Measurements from ENCODE around the gene ZDHHC20. TPM values are rescaled to one million over a fixed set of nuclear protein-coding genes. Genes with fewer than 3 reads are reported as not detected.

ZDHHC20 gene
- polyA plus RNA-seq, 4 donors, result 74.5 to 98.9 (median 91.6) TPM

GRCh38 chr13:21364357-21364756 lies 94.7 kb downstream of the ZDHHC20 start:
- no peak for DNase-seq (ENCODE audit: low read depth in 4 of 4, low spot score in 3 of 4)

- no peak for DNase-seq (ENCODE audit: low read depth in 4 of 4, low spot score in 3 of 4)
Measured at GRCh38 chr13:21362741-21363140, 96.4 kb downstream of the ZDHHC20 start.

- DNase-seq (ENCODE audit: low read depth in 4 of 4, low spot score in 3 of 4), result no peak
Measured at GRCh38 chr13:21361706-21362105, 97.4 kb downstream of the ZDHHC20 start.

GRCh38 chr13:21361123-21361522 lies 98.0 kb downstream of the ZDHHC20 start:
- DNase-seq (ENCODE audit: low read depth in 4 of 4, low spot score in 3 of 4), result no peak

- no peak for DNase-seq (ENCODE audit: low read depth in 4 of 4, low spot score in 3 of 4)
Measured at GRCh38 chr13:21360463-21360862, 98.6 kb downstream of the ZDHHC20 start.

GRCh38 chr13:21359855-21360254 lies 99.2 kb downstream of the ZDHHC20 start:
- no peak for DNase-seq (ENCODE audit: low read depth in 4 of 4, low spot score in 3 of 4)

GRCh38 chr13:21355304-21355703 lies 103.8 kb downstream of the ZDHHC20 start:
- DNase-seq (ENCODE audit: low read depth in 4 of 4, low spot score in 3 of 4), result no peak

GRCh38 chr13:21354721-21355120 lies 104.4 kb downstream of the ZDHHC20 start:
- DNase-seq (ENCODE audit: low read depth in 4 of 4, low spot score in 3 of 4), result no peak

- DNase-seq (ENCODE audit: low read depth in 4 of 4, low spot score in 3 of 4), result no peak
Measured at GRCh38 chr13:21348488-21349120, 110.5 kb downstream of the ZDHHC20 start.

GRCh38 chr13:21347753-21348318 lies 111.3 kb downstream of the ZDHHC20 start:
- no peak for DNase-seq (ENCODE audit: low read depth in 4 of 4, low spot score in 3 of 4)

- no peak for DNase-seq (ENCODE audit: low read depth in 4 of 4, low spot score in 3 of 4)
Measured at GRCh38 chr13:21344662-21345176, 114.4 kb downstream of the ZDHHC20 start.

GRCh38 chr13:21343659-21344058 lies 115.4 kb downstream of the ZDHHC20 start:
- DNase-seq (ENCODE audit: low read depth in 4 of 4, low spot score in 3 of 4), result no peak

- no peak for DNase-seq (ENCODE audit: low read depth in 4 of 4, low spot score in 3 of 4)
Measured at GRCh38 chr13:21342699-21343442, 116.2 kb downstream of the ZDHHC20 start.

- no peak for DNase-seq (ENCODE audit: low read depth in 4 of 4, low spot score in 3 of 4)
Measured at GRCh38 chr13:21341637-21342422, 117.3 kb downstream of the ZDHHC20 start.

GRCh38 chr13:21338639-21339278 lies 120.3 kb downstream of the ZDHHC20 start:
- DNase-seq (ENCODE audit: low read depth in 4 of 4, low spot score in 3 of 4), result no peak

- no peak for DNase-seq (ENCODE audit: low read depth in 4 of 4, low spot score in 3 of 4)
Measured at GRCh38 chr13:21338156-21338555, 120.9 kb downstream of the ZDHHC20 start.

GRCh38 chr13:21336609-21337349 lies 122.3 kb downstream of the ZDHHC20 start:
- DNase-seq (ENCODE audit: low read depth in 4 of 4, low spot score in 3 of 4), result no peak

- DNase-seq (ENCODE audit: low read depth in 4 of 4, low spot score in 3 of 4), result no peak
Measured at GRCh38 chr13:21333186-21333585, 125.9 kb downstream of the ZDHHC20 start.

GRCh38 chr13:21330126-21330861 lies 128.8 kb downstream of the ZDHHC20 start:
- no peak for DNase-seq (ENCODE audit: low read depth in 4 of 4, low spot score in 3 of 4)

Data from left renal pelvis (tissue), 4 donors.